ENCODE measurements around the gene REX1BD. TPM values are rescaled to one million over a fixed set of nuclear protein-coding genes. Genes with fewer than 3 reads are reported as not detected.

The REX1BD gene
- total RNA-seq, 1 experiment from 2014 or later: 97.1 TPM

GRCh38 chr19:18562086-18562485 lies 26.5 kb upstream of the REX1BD start:
- DNase-seq (ENCODE audit: low read depth, low spot score) (no peak), ATAC-seq (no peak)
- Histone ChIP-seq H3K27me3 (ENCODE audit: insufficient read depth, low read length) (no peaks in the 10 kb centered on the region), H3K36me3 (ENCODE audit: control insufficient read depth in 1 of 2, insufficient read depth in 2 of 2, low read length in 2 of 2) (peaks cover 22 to 40% of the 10 kb centered on the region in 2 experiments; a peak in 3 of 4 replicates), H3K9me3 (ENCODE audit: control insufficient read depth in 1 of 2, insufficient read depth in 1 of 2, low read depth in 1 of 2, low read length in 2 of 2) (no peaks in the 10 kb centered on the region), H3K79me2 (ENCODE audit: insufficient read depth, low read length) (peaks cover 56% of the 10 kb centered on the region), H3K4me3 (replicated peaks in 1 of 2; ENCODE audit: low read depth in 1 of 2, low read length in 2 of 2) (no peak overlapping the region), H3K4me2 (ENCODE audit: low read length) (no peak overlapping the region), H3K9me2 (ENCODE audit: insufficient read depth) (no peaks in the 10 kb centered on the region), H3K4me1 (ENCODE audit: control insufficient read depth in 1 of 2, insufficient read depth in 2 of 2, low read length in 2 of 2) (peaks cover 0 to 13% of the 10 kb centered on the region in 2 experiments; a peak in 2 of 4 replicates), H3K9ac (ENCODE audit: low read length) (no peak overlapping the region), H4K20me1 (ENCODE audit: insufficient read depth) (no peaks in the 10 kb centered on the region), H3K27ac (ENCODE audit: low read depth, low read length) (no peak overlapping the region), H2AFZ (ENCODE audit: low read depth, low read length, poor library complexity, severe bottlenecking) (no peak overlapping the region)
- intact Hi-C loops (cut with micrococcal nuclease): no loop called here
- TF ChIP-seq SRF (IDR thresholded peaks at IDR 0.05; ENCODE audit: low read depth): no peak
- no peak for TF ChIP-seq CBX3 (IDR thresholded peaks at IDR 0.05; ENCODE audit: low read depth)
- TF ChIP-seq EZH2 (IDR thresholded peaks at IDR 0.05): no peak
- TF ChIP-seq SIN3A (IDR thresholded peaks at IDR 0.05; ENCODE audit: low read depth): no peak
- no peak for TF ChIP-seq EZH2phosphoT487 (IDR thresholded peaks at IDR 0.05; ENCODE audit: borderline replicate concordance)
- no peak for TF ChIP-seq ZBTB33 (IDR thresholded peaks at IDR 0.05; ENCODE audit: extremely low read depth, insufficient replicate concordance, low read length)
- TF ChIP-seq ZNF274 (IDR thresholded peaks at IDR 0.05; ENCODE audit: low read depth, low read length): no peak
- no peak for TF ChIP-seq ZFX (IDR thresholded peaks at IDR 0.05)
- TF ChIP-seq REST (IDR thresholded peaks at IDR 0.05; ENCODE audit: low read depth): no peak
- TF ChIP-seq FOSL1 (IDR thresholded peaks at IDR 0.05; ENCODE audit: low read depth): no peak
- TF ChIP-seq MAX (IDR thresholded peaks at IDR 0.05): no peak
- no peak for TF ChIP-seq JUND (IDR thresholded peaks at IDR 0.05)
- TF ChIP-seq POLR2A (IDR thresholded peaks at IDR 0.05; ENCODE audit: borderline replicate concordance, extremely low read depth, insufficient read depth, insufficient read length): no peak
- TF ChIP-seq EGR1 (IDR thresholded peaks at IDR 0.05; ENCODE audit: low read depth): no peak
- no peak for TF ChIP-seq CTCF (IDR thresholded peaks at IDR 0.05 in 2 of 3, conservative IDR thresholded peaks at IDR 0.05 in 1 of 3; ENCODE audit: borderline replicate concordance in 1 of 3, insufficient read depth in 1 of 3, low read depth in 2 of 3, low read length in 2 of 3)
- ChIA-PET POLR2A (no interaction called here), RAD21 (ENCODE audit: low non-redundant PET in 1 of 2, low total read pairs in 2 of 2, uncharacterized antibody in 2 of 2, unreplicated experiment in 2 of 2) (no interaction called here), CTCF (no interaction called here)
- BruUV-seq (replicated peaks): no TSS peak

Measured in HCT116 (cell line).